IPS DF 19.7 (cell line): ENCODE results near the gene PDLIM5.
"Not testable (repeated sequence)": the region's sequence is repeated elsewhere in the genome, so short reads cannot be mapped to it uniquely, and the experiment has no call there.

Experiments
- DNase-seq: peaks from one replicate; pipeline ENCODE4 v3.0.0-alpha.2; 2013; ENCODE audit warnings: low read depth, low spot score

PDLIM5 gene, protein sequence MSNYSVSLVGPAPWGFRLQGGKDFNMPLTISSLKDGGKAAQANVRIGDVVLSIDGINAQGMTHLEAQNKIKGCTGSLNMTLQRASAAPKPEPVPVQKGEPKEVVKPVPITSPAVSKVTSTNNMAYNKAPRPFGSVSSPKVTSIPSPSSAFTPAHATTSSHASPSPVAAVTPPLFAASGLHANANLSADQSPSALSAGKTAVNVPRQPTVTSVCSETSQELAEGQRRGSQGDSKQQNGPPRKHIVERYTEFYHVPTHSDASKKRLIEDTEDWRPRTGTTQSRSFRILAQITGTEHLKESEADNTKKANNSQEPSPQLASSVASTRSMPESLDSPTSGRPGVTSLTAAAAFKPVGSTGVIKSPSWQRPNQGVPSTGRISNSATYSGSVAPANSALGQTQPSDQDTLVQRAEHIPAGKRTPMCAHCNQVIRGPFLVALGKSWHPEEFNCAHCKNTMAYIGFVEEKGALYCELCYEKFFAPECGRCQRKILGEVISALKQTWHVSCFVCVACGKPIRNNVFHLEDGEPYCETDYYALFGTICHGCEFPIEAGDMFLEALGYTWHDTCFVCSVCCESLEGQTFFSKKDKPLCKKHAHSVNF

DNA sequence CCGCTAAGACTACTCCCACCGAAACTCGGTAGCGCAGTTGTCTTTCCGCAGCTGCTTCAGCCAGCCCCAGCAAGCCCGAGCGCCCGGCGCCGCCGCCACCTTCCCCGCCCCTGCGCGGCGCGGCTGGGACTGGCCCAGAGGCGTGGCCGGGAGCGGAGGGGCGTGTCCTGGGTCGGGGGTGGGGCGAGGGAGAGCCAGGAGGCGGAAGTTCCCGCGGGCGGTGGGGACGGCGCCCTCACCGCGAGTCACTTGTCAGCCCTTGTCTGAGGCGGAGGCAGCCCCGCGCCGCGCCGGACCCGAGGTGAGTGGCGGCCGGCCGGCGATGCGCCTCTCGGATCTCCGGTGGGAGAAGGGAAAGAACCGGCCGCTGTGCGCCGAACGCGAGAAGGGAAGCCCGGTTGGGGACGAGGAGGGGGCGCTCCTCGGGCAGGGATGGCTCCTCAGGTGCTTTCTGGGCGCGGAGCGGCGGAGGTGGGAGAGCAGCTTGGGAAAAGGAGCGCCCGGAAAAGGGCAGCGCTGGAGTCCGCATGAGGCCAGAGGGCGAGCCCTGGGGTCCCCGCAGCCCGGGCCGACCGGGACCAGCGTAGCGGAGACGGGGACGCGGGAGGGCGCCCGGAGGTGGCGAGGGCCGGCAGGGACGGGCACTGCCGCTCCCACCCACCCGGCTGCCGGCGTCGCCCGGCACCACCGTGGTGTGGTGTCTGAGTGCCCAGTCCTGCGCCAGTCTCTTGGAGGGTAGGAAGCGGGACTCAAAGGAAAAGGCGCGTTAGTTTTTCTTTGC lies at the start of gene PDLIM5:
PDLIM5 (plus strand) TSS at position 248 of the 781 bp plus-strand sequence. CDS start 3,347 bp downstream, outside the sequence.
- no peak for DNase-seq

DNA sequence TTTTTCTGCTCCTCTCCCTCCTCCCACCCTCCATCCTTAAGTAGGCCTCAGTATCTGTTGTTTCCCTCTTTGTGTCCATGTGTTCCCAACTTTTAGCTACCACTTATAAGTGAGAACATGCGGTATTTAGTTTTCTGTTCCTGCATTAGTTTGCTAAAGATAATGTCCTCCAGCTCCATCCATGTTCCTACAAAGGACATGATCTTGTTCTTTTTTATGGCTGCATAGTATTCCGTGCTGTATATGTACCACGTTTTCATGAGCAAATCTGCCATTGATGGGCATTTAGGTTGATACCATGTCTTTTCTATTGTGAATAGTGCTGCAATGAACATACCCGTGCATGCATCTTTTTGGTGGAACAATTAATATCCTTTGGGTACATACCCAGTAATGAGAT lies 49.3 kb upstream of the PDLIM5 start:
- not testable (repeated sequence) for DNase-seq

DNA sequence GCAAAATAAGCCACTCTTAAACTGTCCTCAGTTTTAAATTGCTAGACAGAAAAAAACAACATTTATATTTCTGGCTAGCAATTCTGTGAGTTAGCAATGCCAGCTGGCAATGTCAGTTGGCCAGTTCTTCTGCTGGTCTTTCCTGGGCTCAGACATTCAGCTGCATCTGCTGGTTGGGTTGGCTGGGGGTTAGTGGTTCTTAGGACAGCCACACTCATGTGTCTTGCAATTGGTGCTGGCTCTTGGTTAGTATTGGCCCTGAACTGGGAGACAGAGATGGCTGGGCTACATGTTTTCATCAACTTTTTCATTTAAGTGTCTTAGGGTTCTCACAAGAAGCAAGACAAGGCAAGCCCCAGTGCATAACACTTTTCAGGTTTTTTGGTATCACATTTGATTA lies 48.0 kb upstream of the PDLIM5 start:
- DNase-seq: no peak

DNA sequence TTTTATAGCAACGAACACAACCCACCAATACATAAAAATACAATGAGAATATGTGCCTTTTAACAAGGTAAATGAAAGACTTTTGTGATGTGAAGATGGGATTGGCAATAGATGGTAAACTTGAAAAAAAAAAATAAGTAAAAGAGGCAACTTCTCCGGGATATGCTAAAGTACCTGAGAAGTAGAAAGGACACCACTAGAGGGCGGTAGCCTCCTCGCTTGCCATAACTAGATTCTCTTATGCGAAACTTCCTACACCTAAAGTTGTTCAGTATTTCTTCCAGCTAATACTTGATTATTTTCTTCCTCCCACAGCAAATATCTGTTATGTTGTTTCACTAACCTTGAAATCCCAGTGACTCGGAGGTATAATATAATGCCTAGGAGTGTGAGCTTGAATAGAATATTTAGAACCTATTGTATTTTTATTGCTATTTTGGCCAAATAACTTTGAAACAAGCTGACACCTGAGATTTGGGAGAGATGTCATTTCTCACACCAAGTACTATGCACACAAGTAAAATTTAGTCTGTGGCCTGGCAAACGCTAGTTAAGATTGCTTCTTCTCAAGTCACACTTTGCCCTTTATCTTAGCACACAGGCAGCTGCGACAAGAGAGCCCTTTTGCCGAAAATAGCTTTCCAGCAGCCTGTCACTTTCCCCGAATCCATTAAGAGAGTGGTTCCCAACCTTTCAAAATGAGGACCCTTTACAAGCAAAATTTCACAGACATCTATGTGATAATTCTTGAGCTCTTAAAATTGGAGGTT lies 44.9 kb upstream of the PDLIM5 start:
- DNase-seq: peak; percentile 52

DNA sequence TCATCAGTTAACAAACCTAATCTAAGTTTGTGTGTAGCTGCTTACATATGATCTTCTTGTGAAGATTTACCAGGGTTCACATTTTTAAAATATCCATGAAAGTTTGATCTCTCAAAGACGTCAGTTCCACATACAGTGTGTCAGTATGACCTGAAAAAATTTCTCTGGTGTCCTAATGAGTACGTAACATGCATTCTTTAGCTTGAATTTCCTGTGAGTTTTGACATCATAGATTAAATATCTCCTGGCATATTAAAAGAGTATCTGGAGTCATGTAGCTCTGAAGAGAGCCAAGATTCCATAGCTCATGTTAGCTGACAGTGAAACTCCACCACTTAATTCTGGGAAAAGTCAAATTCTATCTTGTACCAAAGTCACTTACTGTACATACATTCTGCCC lies 43.9 kb upstream of the PDLIM5 start:
- DNase-seq: no peak

DNA sequence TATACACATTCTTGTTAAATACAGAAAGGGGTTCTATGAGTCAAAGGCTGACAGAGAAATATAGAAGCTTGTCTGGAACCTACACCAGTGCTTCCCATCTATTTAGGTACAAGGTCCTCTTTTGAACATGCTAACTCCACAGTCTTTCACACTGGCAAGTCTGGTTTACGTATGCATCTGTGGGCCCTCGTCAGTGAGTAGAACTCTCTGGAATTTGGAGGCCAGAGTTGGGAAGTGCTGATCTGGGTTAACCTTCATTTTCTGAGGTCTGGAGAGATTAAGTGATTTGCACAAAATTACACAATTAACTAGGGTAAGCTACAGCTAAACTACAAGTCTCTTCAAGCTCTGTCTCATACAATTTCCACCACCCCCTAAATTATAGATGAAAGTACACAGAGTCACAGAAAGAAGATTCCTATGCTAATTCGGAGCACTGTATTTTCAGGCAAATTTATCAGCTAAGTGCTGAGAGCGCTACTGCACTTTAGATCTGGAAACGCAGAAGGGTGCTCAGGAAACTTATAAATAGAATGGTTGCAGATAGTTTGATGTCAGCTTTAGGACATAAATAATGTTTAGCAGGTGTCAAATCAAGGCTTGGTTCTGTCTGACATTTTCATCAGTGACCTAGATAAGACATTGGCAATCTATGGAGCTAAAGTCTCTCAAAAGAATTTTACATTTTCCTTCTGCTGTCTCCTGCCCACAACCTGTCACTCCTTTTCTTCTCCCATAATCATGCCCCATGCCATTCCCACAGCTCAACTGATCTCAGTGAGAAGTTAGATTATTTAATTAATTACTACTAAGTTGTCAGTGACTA lies 43.0 kb upstream of the PDLIM5 start:
- no peak for DNase-seq

DNA sequence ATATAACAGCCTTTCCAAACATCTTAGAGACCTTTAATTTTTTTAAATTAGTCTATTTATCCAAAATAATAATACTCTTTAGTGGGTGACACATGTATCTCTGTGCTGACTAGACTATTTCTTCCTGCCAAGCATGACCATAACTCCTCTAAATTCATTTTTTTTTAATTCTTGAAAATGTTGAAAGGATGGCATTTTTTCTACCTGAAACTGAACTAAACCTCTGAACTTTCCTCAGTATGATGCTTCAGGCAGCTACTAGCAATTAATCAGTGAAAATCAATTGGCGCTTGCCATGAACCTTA lies 42.4 kb upstream of the PDLIM5 start:
- DNase-seq: no peak

DNA sequence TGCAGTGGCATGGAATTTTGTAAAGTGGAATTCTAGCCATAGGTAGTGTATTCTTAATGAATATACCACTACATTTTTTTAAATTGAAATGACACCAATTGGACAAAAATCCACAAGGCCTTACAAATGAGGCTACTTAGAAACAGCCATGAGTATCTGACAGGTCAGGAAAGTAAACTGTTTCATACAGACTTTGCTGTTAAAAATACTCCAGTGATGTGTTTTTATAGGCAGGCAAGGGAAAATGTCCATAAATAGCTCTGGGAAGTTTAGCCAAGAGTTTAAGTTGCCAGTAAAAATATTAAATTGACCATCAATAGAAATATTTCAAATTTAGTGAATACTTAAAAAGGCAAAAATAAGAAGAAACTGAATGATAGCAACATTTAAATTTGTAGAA lies 41.8 kb upstream of the PDLIM5 start:
- no peak for DNase-seq

DNA sequence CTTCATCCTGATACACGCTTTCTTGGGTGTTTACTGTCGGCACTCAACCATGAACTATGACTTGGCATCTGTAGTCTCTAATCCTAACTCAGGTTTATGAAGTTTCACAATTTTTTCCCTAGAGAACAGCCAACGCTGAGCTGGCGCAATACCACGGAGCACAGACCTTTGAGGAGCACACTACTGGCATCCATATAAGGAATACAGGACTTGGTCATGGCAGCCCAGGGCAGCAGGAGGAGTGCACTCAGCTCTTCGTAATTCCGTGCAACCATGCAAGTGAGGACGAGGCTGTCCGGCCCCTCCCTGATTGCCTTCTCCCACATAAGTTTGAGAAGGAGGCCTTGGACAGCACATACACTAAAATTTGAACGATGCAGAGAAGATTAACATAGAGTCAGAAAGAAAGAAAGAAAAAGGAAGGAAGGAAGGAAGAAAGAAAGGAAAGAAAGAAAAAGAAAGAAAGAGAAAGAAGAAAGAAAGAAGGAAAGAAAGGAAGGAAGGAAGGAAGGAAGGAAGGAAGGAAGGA lies 41.0 kb upstream of the PDLIM5 start:
- DNase-seq: no peak

DNA sequence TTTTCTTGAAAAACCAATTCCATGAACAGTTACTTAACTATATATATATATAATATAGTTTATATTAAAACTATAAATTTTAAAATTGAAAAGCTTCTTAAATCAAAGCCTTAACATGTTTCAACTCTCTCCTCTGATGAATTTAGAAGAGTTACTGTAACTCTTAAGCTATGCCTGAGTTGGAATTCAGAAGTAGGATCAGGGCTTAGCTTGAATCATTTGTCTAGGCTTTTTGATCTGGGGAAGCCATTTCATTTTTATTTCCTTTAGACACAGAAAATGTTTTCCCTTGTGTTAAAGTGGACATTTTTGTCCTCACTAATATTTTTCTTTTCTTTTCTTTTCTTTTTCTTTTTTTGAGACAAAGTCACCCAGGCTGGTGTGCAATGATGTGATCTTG lies 40.4 kb upstream of the PDLIM5 start:
- DNase-seq: no peak

DNA sequence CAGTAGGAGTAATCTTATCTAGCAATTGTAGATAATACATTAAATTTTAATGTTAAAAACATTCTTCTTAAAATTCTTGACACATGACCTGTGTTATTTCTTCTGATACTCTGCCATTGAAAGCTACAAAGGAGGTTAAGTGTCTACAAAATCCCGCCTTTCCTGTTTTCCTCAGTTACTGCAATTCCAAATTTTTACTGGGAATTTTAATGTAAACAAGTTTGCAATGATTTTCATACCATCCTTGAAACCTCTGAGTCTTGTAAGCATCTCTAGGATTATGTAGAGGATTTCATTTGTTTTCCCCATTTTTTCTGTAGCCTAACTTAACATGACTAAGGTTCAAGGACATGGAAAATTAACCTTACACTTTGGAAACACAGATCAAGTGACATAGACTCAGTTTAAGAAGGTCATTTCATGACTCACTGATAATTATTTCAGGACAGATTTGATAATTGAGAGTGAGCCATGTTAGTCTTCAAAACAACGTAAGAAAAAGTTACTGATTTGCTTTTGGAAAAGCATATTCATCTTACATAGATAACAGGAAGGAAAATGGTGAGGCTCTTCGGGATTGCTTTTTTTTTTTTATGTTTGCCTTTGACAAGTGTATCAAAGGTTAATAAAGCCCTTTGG lies 39.6 kb upstream of the PDLIM5 start:
- DNase-seq: no peak

DNA sequence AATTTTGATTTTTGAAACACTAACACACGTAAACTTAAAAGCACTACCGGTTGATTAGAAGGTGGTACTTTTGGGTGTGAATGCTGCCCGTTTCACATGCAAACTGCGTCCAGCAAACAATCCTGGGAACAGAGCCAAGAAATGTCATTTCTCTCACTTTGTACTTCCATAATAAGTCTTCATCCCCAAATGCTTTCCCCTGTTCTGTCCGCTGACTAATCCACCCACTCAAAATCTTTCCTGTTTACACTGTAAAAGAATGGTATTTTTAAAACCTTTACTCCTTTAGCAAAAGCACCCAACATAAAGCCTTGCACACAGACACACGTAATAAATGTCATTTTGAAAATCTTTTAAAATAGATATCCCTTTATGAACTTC lies 39.1 kb upstream of the PDLIM5 start:
- no peak for DNase-seq

DNA sequence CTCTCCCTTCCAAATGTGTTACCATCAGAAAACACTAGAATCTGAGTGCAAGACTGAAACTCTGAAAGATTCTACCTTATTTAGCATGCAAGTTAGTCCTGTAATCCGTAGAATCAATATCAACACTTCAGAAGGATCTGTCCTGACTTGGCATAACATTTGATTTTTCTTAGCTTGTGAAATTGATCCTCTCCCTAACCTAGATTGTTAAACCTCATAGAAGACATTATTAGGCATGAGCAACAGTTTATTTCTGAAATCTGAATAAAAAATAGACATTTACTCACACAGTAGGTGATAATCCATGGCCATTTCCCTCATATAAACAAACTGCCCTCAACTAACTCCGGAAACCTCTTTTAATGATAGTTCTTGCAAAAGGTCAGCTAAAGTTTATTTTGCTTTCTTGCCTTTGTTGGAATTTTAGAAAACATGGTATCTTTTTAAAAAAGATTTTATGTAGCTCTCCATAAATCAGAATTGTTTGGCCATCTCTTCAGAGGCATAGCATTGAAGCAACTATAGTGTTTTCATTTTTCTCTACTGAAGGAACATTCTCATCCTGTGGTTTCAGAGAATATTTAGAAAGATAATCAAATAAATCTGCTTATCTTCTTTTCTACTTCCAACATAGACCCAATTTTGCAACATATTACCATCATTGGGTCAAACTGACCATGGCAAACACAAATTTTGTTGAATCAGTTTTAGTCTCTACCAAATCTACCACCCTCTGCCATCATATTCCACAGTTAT lies 38.5 kb upstream of the PDLIM5 start:
- DNase-seq: no peak

DNA sequence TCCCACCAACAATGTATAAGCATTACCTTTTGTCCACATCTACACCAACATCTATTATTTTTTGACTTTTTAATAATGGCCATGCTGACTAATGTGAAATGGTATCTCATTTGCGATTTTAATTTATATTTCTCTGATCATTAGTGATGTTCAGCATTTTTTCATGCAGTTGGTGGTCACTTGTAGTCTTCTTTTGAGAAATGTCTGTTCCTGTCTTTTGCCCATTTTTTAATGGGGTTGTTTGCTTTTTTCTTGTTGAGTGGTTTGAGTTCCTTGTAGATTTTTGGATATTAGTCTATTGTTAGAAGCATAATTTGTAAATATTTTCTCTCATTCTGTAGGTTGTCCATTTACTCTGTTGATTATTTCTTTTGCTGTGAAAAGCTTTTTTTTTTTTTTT lies 36.8 kb upstream of the PDLIM5 start:
- DNase-seq: no peak

DNA sequence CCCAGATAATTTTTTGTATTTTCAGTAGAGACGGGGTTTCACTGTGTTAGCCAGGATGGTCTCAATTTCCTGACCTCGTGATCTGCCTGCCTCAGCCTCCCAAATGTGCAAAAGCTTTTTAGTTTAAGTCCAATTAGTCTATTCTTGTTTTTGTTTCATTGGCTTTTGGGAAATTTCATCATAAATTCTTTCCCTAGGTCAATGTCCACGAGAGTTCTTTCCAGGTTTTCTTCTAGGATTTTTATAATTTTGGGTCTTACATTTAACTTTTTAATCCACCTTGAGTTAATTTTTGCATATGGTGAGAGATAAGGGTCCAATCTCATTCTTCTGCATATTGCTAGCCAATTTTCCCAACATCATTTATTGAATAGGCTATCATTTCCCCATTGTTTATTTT lies 36.3 kb upstream of the PDLIM5 start:
- no peak for DNase-seq

DNA sequence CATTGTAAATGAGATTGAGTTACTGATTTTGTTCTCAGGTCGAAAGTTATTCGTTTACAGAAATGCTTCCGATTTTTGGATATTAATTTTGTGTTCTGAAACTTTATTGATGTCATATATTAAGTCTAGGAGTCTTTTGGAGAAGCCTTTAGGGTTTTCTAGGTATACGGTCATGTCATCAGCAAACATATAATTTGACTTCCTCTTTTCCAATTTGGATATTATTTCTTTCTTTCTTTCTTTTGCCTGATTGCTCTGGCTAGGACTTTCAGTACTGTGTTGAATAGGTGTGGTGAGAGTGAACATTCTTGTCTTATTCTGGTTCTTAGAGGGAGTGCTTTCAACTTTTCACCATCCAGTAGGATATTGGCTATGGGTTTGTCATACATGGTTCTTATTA lies 35.4 kb upstream of the PDLIM5 start:
- no peak for DNase-seq

DNA sequence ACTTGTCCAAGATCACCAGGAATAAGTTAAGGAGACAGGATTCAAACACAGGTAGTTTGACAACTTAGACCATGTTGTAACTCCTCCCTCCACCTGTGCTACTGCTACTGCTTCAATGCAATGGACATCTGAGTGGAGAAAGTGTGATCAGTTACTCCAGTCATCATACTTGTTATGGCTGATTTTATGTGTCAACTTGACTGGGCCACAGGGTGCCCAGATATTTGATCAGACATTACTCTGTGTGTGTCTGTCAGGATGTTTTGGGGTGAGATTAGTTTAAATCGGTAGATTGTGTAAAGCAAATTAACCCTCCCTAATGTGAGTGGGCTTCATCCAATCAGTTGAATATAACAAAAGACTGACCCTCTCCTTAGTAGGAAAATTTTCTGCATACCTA lies 34.8 kb upstream of the PDLIM5 start:
- DNase-seq: no peak

DNA sequence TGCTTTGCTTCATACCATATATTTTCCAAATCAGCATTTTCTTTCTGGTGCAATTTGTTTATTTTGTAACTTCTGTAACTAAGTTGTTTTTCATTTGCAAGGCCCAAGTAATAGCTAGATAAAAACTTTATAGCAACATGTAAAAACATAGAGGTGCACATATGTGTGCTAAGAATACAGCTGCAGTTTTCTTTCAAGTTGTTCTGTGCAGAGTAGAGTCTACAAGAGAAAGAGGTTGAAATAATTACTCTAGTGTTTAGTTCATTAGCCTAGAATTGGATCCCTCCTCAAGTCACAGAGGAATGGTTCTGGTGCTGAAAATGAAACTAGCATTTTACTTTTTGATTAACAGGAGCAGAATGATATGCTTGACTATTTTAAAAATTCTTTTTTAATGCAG lies 32.2 kb upstream of the PDLIM5 start:
- DNase-seq: no peak

DNA sequence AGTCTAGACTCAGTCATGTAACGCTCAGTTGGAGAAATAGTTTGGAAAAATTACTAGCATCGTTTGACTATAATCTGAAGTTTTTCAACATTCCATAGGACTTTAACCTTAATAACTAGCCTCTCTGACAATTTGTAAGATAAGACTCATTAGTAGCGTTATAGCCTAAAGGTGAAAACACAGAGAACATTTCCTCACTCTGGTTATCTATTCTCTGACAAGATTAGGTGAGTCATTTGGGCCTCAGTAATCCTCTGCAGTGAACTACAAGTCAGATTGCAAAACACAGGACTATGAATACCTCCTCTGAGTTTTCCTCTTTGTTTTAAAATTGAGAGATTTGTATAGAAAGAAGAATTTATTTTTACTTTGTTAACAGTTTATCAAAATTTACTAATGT lies 31.8 kb upstream of the PDLIM5 start:
- no peak for DNase-seq

DNA sequence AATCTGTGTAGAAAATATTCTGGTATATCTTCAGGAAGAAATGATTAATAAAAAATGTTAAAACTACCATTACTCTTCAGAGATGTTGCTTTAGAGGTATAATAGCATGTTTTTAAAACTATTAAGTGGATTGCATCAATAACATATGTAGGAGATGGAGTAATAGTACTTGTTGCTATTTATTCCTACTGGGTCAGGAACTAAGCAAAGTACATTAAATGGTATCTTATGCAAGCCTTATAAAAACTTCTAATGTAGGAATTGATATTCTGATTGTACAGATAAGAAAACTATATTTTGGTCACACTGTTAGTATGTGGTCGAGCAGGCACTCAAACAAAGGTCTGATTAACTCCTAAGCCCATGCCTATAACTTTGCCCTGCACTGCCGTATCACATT lies 31.4 kb upstream of the PDLIM5 start:
- DNase-seq: no peak
